ENCODE data around the gene RFTN1. TPM values are rescaled to one million over a fixed set of nuclear protein-coding genes. Genes with fewer than 3 reads are reported as not detected.

RFTN1 gene
- total and polyA plus RNA-seq, 12 donors, result 8.3 to 35.7 (median 17.4) TPM

DNA sequence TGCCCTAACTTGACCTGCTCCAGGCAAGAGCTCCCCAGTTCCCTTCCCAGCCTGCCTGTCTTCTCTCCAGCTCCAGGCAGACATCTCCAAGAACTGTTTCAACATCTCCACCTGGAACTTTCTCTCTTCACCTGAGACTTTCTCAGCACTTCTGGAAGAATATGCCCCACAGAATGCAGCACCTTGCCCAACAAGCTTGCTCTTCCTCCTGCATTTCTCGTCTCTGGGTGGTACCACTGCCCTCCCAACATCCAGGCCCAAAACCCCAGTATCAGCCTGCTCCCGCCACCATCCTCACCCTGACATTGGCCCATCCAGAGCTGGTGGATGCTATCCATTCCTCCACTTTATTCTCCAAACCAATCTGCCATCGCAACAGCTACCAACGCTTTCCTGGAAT lies 8.8 kb downstream of the RFTN1 start:
- H3K4me3 ChIP-seq, result no peak overlapping the region
- no peak overlapping the region for H3K27ac ChIP-seq
- H3K4me1 ChIP-seq (replicated peaks in 1 of 2), result peaks cover 0 to 5% of the 10 kb centered on the region in 2 donors
- WGBS, 4 donors, result 45 to 94% (median 67%) methylated on average over 4 of the region's 4 CpGs
- TF ChIP-seq POLR2A (IDR thresholded peaks at IDR 0.05), result no peak
- TF ChIP-seq, protein P1, sequence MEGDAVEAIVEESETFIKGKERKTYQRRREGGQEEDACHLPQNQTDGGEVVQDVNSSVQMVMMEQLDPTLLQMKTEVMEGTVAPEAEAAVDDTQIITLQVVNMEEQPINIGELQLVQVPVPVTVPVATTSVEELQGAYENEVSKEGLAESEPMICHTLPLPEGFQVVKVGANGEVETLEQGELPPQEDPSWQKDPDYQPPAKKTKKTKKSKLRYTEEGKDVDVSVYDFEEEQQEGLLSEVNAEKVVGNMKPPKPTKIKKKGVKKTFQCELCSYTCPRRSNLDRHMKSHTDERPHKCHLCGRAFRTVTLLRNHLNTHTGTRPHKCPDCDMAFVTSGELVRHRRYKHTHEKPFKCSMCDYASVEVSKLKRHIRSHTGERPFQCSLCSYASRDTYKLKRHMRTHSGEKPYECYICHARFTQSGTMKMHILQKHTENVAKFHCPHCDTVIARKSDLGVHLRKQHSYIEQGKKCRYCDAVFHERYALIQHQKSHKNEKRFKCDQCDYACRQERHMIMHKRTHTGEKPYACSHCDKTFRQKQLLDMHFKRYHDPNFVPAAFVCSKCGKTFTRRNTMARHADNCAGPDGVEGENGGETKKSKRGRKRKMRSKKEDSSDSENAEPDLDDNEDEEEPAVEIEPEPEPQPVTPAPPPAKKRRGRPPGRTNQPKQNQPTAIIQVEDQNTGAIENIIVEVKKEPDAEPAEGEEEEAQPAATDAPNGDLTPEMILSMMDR (IDR thresholded peaks at IDR 0.05), result no peak
- no peaks in the 10 kb centered on the region for H3K36me3 ChIP-seq (replicated peaks in 1 of 2)
- DNase-seq, result no peak
- H3K27me3 ChIP-seq, result no peaks in the 10 kb centered on the region
- H3K9me3 ChIP-seq (replicated peaks in 1 of 3), result no peaks in the 10 kb centered on the region
- intact Hi-C loops (cut with DNase I), result no loop called here

DNA sequence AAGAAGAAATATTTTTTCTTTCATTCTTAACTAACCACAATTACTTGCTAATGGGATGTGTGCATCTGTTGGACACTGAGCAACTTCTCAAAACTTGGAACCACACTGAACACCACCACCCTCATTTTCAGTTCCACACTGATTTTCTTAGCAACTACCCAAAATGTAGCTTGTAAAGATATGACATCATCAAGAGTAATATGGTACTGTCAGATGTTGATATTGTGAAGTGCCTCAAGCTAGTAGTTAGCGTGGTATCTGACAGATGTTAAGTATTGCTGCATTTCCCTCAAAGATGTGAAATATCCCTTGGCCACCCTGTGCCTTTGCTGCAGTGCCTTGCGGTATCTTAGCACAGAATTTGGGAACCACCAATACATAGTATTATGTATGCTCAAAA lies 9.3 kb downstream of the RFTN1 start:
- Histone ChIP-seq H3K9me3 (replicated peaks in 1 of 3) (no peaks in the 10 kb centered on the region), H3K27ac (no peak overlapping the region), H3K27me3 (no peaks in the 10 kb centered on the region), H3K36me3 (replicated peaks in 1 of 2) (no peaks in the 10 kb centered on the region), H3K4me3 (no peak overlapping the region), H3K4me1 (replicated peaks in 1 of 2) (peaks cover 0 to 5% of the 10 kb centered on the region in 2 donors)
- TF ChIP-seq, protein P1 (IDR thresholded peaks at IDR 0.05), result no peak
- no peak for TF ChIP-seq POLR2A (IDR thresholded peaks at IDR 0.05)
- DNase-seq, result no peak
- intact Hi-C loops (cut with DNase I), result no loop called here
- 75 to 92% (median 79%) methylated on average over 2 of the region's 2 CpGs for WGBS, 4 donors

DNA sequence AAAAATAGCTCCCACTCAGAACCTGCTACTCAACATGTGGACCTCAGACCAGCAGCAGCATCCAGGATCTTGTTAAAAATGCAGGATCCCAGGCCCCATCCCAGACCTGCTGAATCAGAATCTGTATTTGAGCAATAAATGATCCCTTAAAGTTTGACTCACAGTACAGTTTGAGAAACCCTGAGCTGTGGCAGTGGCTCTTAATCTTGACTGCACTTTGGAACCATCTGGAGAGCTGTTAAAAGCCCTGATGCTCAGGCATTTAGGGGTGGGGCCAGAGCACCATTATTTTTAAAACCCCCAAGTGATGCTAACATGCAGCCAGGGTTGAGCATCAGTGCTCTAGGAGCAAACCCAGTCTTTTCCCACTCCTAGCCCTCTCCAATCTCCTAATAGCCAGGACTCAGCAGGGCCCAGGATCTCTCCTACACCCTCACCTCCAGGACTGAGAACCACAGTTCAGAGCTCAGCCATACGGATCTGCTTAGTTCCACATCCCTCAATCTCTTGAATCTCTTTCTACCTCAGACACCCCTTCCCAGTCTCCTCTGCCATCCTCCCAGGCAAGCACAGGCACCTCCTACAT lies 10.2 kb downstream of the RFTN1 start:
- no peak for DNase-seq
- TF ChIP-seq POLR2A (IDR thresholded peaks at IDR 0.05), result no peak
- TF ChIP-seq, protein P1 (IDR thresholded peaks at IDR 0.05), result no peak
- intact Hi-C loops (cut with DNase I), result no loop called here
- no peak overlapping the region for H3K4me3 ChIP-seq
- no peaks in the 10 kb centered on the region for H3K27me3 ChIP-seq
- H3K4me1 ChIP-seq (replicated peaks in 1 of 2), result peaks cover 0 to 5% of the 10 kb centered on the region in 2 donors
- 68 to 80% (median 74%) methylated on average over 1 of the region's 1 CpG for WGBS, 4 donors
- no peaks in the 10 kb centered on the region for H3K36me3 ChIP-seq (replicated peaks in 1 of 2)
- H3K27ac ChIP-seq, result no peak overlapping the region
- no peaks in the 10 kb centered on the region for H3K9me3 ChIP-seq (replicated peaks in 1 of 3)

DNA sequence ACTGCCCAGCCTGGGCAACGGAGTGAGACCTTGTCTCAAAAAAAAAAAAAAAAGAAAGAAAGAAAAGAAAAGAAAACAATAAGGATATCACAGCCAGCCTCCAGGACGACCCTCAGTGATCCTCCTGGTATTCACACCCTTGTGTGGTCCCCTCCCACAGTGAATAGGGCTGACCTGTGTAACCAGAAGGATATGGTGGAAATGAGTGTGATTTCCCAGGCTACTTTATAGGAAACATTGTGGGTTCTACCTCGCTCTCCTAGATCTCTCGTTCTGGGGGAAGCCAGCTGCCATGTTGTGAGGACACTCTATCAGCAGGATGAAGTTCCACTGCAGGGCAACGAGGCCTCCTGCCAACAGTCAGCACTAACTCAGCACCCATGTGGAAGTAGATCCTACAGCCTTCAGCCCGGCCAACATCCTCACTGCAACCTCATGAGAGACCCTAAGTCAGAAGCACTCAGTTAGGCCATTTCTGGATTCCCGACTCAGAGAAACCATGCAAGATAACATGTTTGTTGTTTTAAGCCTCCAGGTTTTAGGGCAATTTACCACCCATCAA lies 11.1 kb downstream of the RFTN1 start:
- TF ChIP-seq POLR2A (IDR thresholded peaks at IDR 0.05), result no peak
- H3K27me3 ChIP-seq, result no peaks in the 10 kb centered on the region
- H3K27ac ChIP-seq, result no peak overlapping the region
- 74 to 81% (median 76%) methylated on average over 6 to 7 of the region's 7 CpGs for WGBS, 4 donors
- no peaks in the 10 kb centered on the region for H3K9me3 ChIP-seq (replicated peaks in 1 of 3)
- H3K36me3 ChIP-seq (replicated peaks in 1 of 2), result no peaks in the 10 kb centered on the region
- intact Hi-C loops (cut with DNase I), result no loop called here
- no peak overlapping the region for H3K4me3 ChIP-seq
- no peaks in the 10 kb centered on the region for H3K4me1 ChIP-seq (replicated peaks in 1 of 2)
- DNase-seq, result no peak

DNA sequence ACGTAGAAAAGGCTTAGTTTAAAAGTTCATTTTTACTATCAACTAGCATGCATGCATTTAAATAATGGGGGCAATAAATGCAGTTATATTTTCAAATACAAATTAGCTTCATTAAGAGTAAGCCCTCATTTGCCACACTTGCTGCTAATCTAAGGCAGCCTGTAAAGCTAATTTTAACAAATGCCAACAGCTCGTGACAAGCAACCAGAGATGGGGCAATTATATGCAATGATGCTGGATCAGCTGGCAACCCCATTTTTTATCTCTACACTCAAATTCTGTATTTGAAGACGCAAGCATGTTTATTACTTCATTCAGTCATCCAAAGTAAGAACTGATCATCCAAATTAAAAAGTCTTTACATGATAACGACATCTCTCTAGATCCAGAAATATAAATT lies 12.1 kb downstream of the RFTN1 start:
- Histone ChIP-seq H3K9me3 (replicated peaks in 1 of 3) (no peaks in the 10 kb centered on the region), H3K4me1 (replicated peaks in 1 of 2) (no peaks in the 10 kb centered on the region), H3K27me3 (no peaks in the 10 kb centered on the region), H3K36me3 (replicated peaks in 1 of 2) (no peaks in the 10 kb centered on the region), H3K4me3 (no peak overlapping the region), H3K27ac (no peak overlapping the region)
- WGBS, 4 donors, result 79 to 86% (median 80%) methylated on average over 4 of the region's 4 CpGs
- no peak for DNase-seq
- intact Hi-C loops (cut with DNase I), result no loop called here
- TF ChIP-seq, protein P1 (IDR thresholded peaks at IDR 0.05), result no peak
- TF ChIP-seq POLR2A (IDR thresholded peaks at IDR 0.05), result no peak
